Activated T-helper 17 cell treated with anti-CD3 and anti-CD28 coated beads, Interleukin-2, amount 50 U/mL, for 72 hours (primary cell): ENCODE results near the gene SUDS3. TPM values are rescaled to one million over a fixed set of nuclear protein-coding genes. Genes with fewer than 3 reads are reported as not detected.
A peak's percentile ranks its signal among the peaks of the same experiment; 100 is the strongest.
"Not testable (repeated sequence)": the region's sequence is repeated elsewhere in the genome, so short reads cannot be mapped to it uniquely, and the experiment has no call there.

Experiments used
- ATAC-seq: fragments of 150-1000 bp; cut with Tn5 transposase; replicated peaks from 2 replicates; pipeline ENCODE4 v1.10.0; 2021; ENCODE audit warnings: mild to moderate bottlenecking, moderate library complexity
- H3K27ac Mint-ChIP-seq: one replicate; pipeline ENCODE4 v1.8.0; 2022; ENCODE audit warnings: mixed read lengths
- H3K27me3 Mint-ChIP-seq: one replicate; pipeline ENCODE4 v1.8.0; 2022; ENCODE audit warnings: mixed read lengths
- H3K36me3 Mint-ChIP-seq: one replicate; pipeline ENCODE4 v1.8.0; 2022; ENCODE audit warnings: low read depth, mild to moderate bottlenecking, mixed read lengths
- H3K4me1 Mint-ChIP-seq: one replicate; pipeline ENCODE4 v1.8.0; 2022; ENCODE audit warnings: mixed read lengths
- H3K4me3 Mint-ChIP-seq: one replicate; pipeline ENCODE4 v1.8.0; 2022; ENCODE audit warnings: mild to moderate bottlenecking, mixed read lengths
- H3K9me3 Mint-ChIP-seq: one replicate; pipeline ENCODE4 v1.8.0; 2022; ENCODE audit warnings: mixed read lengths
- total RNA-seq, 2 donors: library from RNA; stranded (reverse); gene quantifications; one replicate each; pipeline ENCODE4 v1.2.3, GENCODE V29; 2022

The SUDS3 gene
- total RNA-seq, 2 donors from 2014 or later, result 24.2 to 30.8 TPM

DNA sequence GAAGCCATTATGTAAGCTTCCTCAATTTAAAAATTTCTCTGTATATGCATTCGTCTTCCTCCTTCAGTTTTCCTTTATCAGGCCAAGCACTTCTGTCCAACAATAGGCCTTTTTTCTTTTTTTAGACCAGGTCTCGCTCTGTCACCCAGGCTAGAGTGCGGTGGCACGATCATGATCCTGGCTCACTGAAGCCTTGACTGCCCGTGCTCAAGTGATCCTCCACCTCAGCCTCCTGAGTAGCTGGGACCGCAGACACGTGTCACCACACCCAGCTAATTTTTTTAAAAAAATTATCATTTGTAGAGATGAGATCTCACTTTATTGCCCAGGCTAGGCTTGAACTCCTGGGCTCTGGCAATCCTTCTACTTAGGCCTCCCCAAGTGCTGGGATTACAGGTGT, 29.5 kb upstream of the SUDS3 start:
- H3K4me3 Mint-ChIP-seq, result no peak overlapping the region
- peak overlapping the region; percentile 19 for H3K27ac Mint-ChIP-seq
- H3K27me3 Mint-ChIP-seq, result no peaks in the 10 kb centered on the region
- peaks cover 28% of the 10 kb centered on the region for H3K4me1 Mint-ChIP-seq
- no peaks in the 10 kb centered on the region for H3K36me3 Mint-ChIP-seq
- no peaks in the 10 kb centered on the region for H3K9me3 Mint-ChIP-seq
- ATAC-seq, result no peak

GRCh38 chr12:118347916-118348315, 28.4 kb upstream of the SUDS3 start:
- Mint-ChIP-seq H3K9me3 (no peaks in the 10 kb centered on the region), H3K27ac (peak overlapping the region; percentile 19), H3K36me3 (no peaks in the 10 kb centered on the region), H3K4me1 (peaks cover 28% of the 10 kb centered on the region), H3K27me3 (no peaks in the 10 kb centered on the region), H3K4me3 (no peak overlapping the region)
- ATAC-seq, result no peak

DNA sequence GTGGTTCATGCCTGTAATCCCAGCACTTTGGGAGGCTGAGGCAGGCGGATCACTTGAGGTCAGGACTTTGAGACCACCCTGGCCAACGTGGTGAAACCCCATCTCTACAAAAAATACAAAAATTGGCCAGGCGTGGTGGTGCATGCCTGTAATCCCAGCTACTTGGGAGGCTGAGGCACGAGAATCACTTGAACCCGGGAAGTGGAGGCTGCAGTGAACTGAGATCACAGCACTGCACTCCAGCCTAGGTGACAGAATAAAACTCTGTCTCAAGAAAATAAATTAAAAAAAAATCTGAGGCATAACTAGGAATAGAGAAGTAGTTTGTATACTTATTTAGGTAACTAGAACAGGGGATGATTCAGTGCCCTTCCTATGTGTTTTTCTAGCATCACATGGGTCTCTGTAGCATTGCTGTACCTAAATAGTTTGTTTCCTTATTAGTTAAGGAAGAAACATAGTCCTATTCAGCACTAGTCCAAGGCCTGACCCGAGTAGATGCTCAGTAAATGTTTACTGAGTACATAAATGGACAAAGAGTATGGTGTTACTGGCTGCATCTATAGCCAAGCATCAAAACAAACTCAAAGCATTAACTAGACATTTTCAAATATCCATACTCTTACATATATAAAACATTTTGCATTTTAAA, 25.3 kb upstream of the SUDS3 start:
- H3K36me3 Mint-ChIP-seq, result peaks cover 7% of the 10 kb centered on the region
- no peak overlapping the region for H3K27ac Mint-ChIP-seq
- H3K4me3 Mint-ChIP-seq, result no peak overlapping the region
- H3K9me3 Mint-ChIP-seq, result no peaks in the 10 kb centered on the region
- H3K27me3 Mint-ChIP-seq, result no peaks in the 10 kb centered on the region
- no peak for ATAC-seq
- peaks cover 35% of the 10 kb centered on the region for H3K4me1 Mint-ChIP-seq

GRCh38 chr12:118353721-118354120, 22.6 kb upstream of the SUDS3 start:
- no peaks in the 10 kb centered on the region for H3K9me3 Mint-ChIP-seq
- no peak overlapping the region for H3K4me3 Mint-ChIP-seq
- peaks cover 7% of the 10 kb centered on the region for H3K36me3 Mint-ChIP-seq
- H3K4me1 Mint-ChIP-seq, result peaks cover 29% of the 10 kb centered on the region
- no peak overlapping the region for H3K27ac Mint-ChIP-seq
- no peaks in the 10 kb centered on the region for H3K27me3 Mint-ChIP-seq
- ATAC-seq, result no peak

DNA sequence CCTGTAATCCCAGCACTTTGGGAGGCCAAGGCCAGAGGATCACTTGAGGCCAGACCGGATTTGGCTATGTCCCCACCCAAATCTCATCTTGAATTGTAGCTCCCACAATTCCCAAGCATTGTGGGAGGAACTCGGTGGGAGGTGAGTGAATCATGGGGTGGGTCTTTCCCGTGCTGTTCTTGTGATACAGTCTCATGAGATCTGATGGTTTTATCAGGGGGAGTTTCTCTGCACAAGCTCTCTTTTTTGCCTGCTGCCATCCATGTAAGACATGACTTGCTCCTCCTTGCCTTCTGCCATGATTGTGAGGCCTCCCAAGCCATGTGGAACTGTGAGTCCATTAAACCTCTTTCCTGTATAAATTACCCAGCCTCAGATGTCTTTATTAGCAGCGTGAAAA, 21.9 kb upstream of the SUDS3 start:
- Mint-ChIP-seq H3K4me1 (peaks cover 27% of the 10 kb centered on the region), H3K4me3 (peak overlapping the region; percentile 36)
- ATAC-seq, H3K27me3 Mint-ChIP-seq, H3K9me3 Mint-ChIP-seq, H3K27ac Mint-ChIP-seq, H3K36me3 Mint-ChIP-seq: not testable (repeated sequence)

- peaks cover 30% of the 10 kb centered on the region for H3K4me1 Mint-ChIP-seq
- H3K27ac Mint-ChIP-seq, result peak overlapping the region; percentile 36
Measured at GRCh38 chr12:118354903-118355302, 21.5 kb upstream of the SUDS3 start.

DNA sequence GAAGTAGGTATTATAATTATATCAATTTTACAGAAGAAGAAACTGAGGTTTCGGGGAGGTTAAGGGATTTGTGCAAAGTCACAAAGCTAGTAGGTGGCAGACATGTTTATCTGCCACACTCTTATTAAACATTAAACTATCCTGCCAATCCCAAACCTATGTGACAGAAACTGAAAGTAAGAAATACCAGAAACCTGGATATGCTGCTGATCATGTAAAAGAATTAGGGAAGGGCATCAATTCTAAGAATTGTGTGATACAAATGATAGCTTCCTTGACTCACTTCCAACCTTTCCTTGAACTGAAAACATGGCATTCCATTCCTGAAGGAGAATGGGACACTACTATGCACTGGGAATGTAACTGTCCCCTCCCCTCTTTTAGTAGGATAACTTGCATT, 20.5 kb upstream of the SUDS3 start:
- Mint-ChIP-seq H3K9me3 (no peaks in the 10 kb centered on the region), H3K4me3 (no peak overlapping the region), H3K27me3 (no peaks in the 10 kb centered on the region), H3K4me1 (peaks cover 26% of the 10 kb centered on the region), H3K27ac (no peak overlapping the region), H3K36me3 (peaks cover 7% of the 10 kb centered on the region)
- ATAC-seq, result no peak

More at GRCh38 chr12:118354903-118355302, 21.5 kb upstream of the SUDS3 start:
- Mint-ChIP-seq H3K27me3 (no peaks in the 10 kb centered on the region), H3K36me3 (peaks cover 7% of the 10 kb centered on the region), H3K9me3 (no peaks in the 10 kb centered on the region), H3K4me3 (peak overlapping the region; percentile 36)
- peak; percentile 23 for ATAC-seq

GRCh38 chr12:118356809-118357256, 19.5 kb upstream of the SUDS3 start:
- Mint-ChIP-seq H3K4me3 (peak overlapping the region; percentile 97), H3K4me1 (peaks cover 26% of the 10 kb centered on the region), H3K36me3 (peaks cover 7% of the 10 kb centered on the region), H3K27ac (peak overlapping the region; percentile 81), H3K27me3 (no peaks in the 10 kb centered on the region), H3K9me3 (no peaks in the 10 kb centered on the region)
- peak; percentile 46 for ATAC-seq

DNA sequence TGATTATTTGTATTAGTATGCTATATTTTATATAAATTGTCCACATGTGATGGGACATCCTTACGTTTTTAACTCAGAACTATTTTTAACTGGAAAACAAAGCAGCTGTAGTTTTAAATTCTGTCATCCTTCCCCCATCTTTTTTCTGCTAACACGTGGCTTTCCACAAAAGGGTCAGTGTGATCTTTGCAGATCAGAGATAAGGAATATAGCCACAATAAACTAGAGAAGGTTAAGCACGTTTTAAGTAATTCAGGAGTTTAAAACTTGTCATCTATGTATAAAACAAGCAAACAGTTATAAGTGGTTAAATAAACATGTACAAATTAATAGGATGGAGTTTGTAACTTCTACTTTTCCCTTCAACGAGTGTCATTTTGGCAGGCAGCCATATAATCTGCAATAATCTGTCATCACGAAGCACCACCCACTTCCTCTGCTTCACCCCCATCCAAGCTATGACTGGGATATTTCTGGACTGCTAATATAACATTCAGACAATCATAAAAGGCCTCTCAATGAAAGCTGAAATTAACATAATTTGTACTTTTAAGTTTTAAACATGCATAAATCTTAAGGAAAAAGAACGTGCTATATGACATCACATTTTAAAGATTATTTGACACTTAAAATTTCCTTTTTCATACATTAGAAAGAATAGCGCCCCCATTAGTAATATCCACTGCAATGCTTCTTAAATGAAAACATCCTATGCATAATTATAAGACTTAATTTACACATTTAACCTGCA, 18.9 kb upstream of the SUDS3 start:
- no peaks in the 10 kb centered on the region for H3K9me3 Mint-ChIP-seq
- peak overlapping the region; percentile 81 for H3K27ac Mint-ChIP-seq
- peaks cover 7% of the 10 kb centered on the region for H3K36me3 Mint-ChIP-seq
- H3K27me3 Mint-ChIP-seq, result no peaks in the 10 kb centered on the region
- peak; percentile 73 for ATAC-seq
- peaks cover 26% of the 10 kb centered on the region for H3K4me1 Mint-ChIP-seq
- H3K4me3 Mint-ChIP-seq, result peak overlapping the region; percentile 97

GRCh38 chr12:118358008-118358359, 18.4 kb upstream of the SUDS3 start:
- peak overlapping the region; percentile 81 for H3K27ac Mint-ChIP-seq
- H3K36me3 Mint-ChIP-seq, result peaks cover 7% of the 10 kb centered on the region
- H3K9me3 Mint-ChIP-seq, result no peaks in the 10 kb centered on the region
- H3K27me3 Mint-ChIP-seq, result no peaks in the 10 kb centered on the region
- H3K4me1 Mint-ChIP-seq, result peaks cover 26% of the 10 kb centered on the region
- peak overlapping the region; percentile 97 for H3K4me3 Mint-ChIP-seq
- no peak for ATAC-seq

- Mint-ChIP-seq H3K27ac (peak overlapping the region; percentile 97), H3K27me3 (no peaks in the 10 kb centered on the region), H3K4me3 (peak overlapping the region; percentile 97), H3K9me3 (no peaks in the 10 kb centered on the region), H3K4me1 (peaks cover 20% of the 10 kb centered on the region), H3K36me3 (peaks cover 7% of the 10 kb centered on the region)
- ATAC-seq, result peak; percentile 63
Measured at GRCh38 chr12:118358612-118359540, 17.5 kb upstream of the SUDS3 start.

DNA sequence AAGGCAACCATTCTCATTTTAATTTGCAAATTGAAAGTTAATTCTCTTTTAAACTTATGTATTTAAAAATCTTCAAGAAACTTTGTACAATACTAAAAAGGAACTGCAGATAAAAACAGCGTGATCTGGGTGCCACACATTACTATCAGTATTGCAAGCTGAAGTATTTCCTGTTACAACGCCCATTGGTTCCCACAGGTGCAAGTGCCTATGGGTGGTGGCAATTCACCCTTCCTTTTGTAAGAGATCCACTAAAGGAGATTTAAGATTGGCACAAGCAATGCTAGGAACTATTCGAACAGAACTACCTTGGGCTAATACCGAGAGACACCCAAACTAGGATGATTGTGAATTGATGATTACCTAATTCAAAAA, 16.8 kb upstream of the SUDS3 start:
- peak overlapping the region; percentile 97 for H3K4me3 Mint-ChIP-seq
- ATAC-seq, result peak; percentile 80
- H3K9me3 Mint-ChIP-seq, result no peaks in the 10 kb centered on the region
- peak overlapping the region; percentile 97 for H3K27ac Mint-ChIP-seq
- no peaks in the 10 kb centered on the region for H3K27me3 Mint-ChIP-seq
- H3K4me1 Mint-ChIP-seq, result peaks cover 15% of the 10 kb centered on the region
- peaks cover 7% of the 10 kb centered on the region for H3K36me3 Mint-ChIP-seq

GRCh38 chr12:118361092-118361404, 15.3 kb upstream of the SUDS3 start:
- Mint-ChIP-seq H3K27me3 (no peaks in the 10 kb centered on the region), H3K4me3 (no peak overlapping the region), H3K27ac (no peak overlapping the region), H3K4me1 (peaks cover 11% of the 10 kb centered on the region), H3K36me3 (no peaks in the 10 kb centered on the region), H3K9me3 (no peaks in the 10 kb centered on the region)
- no peak for ATAC-seq

GRCh38 chr12:118361889-118362288, 14.5 kb upstream of the SUDS3 start:
- Mint-ChIP-seq H3K4me1 (peaks cover 9% of the 10 kb centered on the region), H3K27me3 (no peaks in the 10 kb centered on the region), H3K9me3 (no peaks in the 10 kb centered on the region), H3K36me3 (no peaks in the 10 kb centered on the region), H3K4me3 (no peak overlapping the region), H3K27ac (no peak overlapping the region)
- no peak for ATAC-seq
